K562 (cell line): ENCODE results near the gene PBX4.

Experiments used
- MTA3 ChIP-seq: fragments of 450-650 bp; formaldehyde crosslinking; IDR thresholded peaks from 2 replicates; pipeline ENCODE4 v1.6.1; 2017; ENCODE audit warnings: mild to moderate bottlenecking, borderline replicate concordance
- ZNF217 ChIP-seq: sonication (generic); formaldehyde crosslinking; IDR thresholded peaks from 2 replicates; pipeline ENCODE4 v1.8.0; 2022; ENCODE audit warnings: mild to moderate bottlenecking, missing genetic modification reagents
- TF ChIP-seq, protein P1 (sequence below): fragments of 250-450 bp; sonication (Bioruptor Pico); IDR thresholded peaks from 2 replicates; pipeline ENCODE4 v1.4.0; 2020; ENCODE audit warnings: mild to moderate bottlenecking, moderate library complexity

DNA sequence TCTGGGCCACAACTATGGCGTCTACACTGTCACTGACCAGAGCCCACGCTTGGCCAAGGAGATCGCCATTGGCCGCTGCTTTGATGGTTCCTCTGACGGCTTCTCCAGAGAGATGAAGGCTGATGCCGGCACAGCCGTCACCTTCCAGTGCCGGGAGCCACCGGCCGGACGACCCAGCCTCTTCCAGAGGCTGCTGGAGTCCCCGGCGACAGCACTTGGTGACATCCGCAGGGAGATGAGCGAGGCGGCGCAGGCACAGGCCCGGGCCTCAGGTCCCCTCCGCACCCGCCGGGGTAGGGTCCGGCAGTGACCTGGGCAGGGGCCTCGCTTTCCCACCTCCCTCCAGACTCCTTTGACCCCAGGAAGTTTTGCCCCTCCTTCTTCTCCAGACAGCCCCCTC lies 72.8 kb downstream of the PBX4 start:
- TF ChIP-seq, protein P1, sequence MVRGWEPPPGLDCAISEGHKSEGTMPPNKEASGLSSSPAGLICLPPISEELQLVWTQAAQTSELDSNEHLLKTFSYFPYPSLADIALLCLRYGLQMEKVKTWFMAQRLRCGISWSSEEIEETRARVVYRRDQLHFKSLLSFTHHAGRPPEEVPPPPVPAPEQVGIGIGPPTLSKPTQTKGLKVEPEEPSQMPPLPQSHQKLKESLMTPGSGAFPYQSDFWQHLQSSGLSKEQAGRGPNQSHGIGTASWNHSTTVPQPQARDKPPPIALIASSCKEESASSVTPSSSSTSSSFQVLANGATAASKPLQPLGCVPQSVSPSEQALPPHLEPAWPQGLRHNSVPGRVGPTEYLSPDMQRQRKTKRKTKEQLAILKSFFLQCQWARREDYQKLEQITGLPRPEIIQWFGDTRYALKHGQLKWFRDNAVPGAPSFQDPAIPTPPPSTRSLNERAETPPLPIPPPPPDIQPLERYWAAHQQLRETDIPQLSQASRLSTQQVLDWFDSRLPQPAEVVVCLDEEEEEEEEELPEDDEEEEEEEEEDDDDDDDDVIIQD (CRISPR knock-in tag) = no peak
- TF ChIP-seq MTA3 = no peak
- TF ChIP-seq ZNF217 (CRISPR knock-in tag) = no peak
